BE2C (cell line): Measurements from ENCODE around the gene TUBA3C.

Source experiments
- DNase-seq: peaks from one replicate; pipeline ENCODE4 v3.0.0-alpha.2; 2020
- H3K27me3 ChIP-seq: fragments of 250-450 bp; sonication (Bioruptor Pico); 2 replicates; pipeline ENCODE4 v1.5.1; 2020; ENCODE audit warnings: mild to moderate bottlenecking
- H3K36me3 ChIP-seq: fragments of 250-450 bp; sonication (Bioruptor Pico); 2 replicates; pipeline ENCODE4 v1.5.1; 2020; ENCODE audit warnings: mild to moderate bottlenecking
- H3K4me1 ChIP-seq: fragments of 250-450 bp; sonication (Bioruptor Pico); 2 replicates; pipeline ENCODE4 v1.5.1; 2020
- H3K4me3 ChIP-seq: 2 replicates; pipeline ENCODE4 v1.5.1; 2011; ENCODE audit warnings: low read depth, low read length
- H3K9me3 ChIP-seq: fragments of 250-450 bp; sonication (Bioruptor Pico); 2 replicates; pipeline ENCODE4 v1.5.1; 2020
- CTCF ChIP-seq: IDR thresholded peaks from 2 replicates; pipeline ENCODE4 v1.5.1; 2012; ENCODE audit warnings: mild to moderate bottlenecking, low read depth, low read length

TUBA3C gene

GRCh38 chr13:19173752-19174151 is 7.9 kb downstream of the TUBA3C start:
- Histone ChIP-seq H3K27me3 (no peaks in the 10 kb centered on the region), H3K36me3 (no peaks in the 10 kb centered on the region), H3K4me1 (no peaks in the 10 kb centered on the region), H3K9me3 (no peaks in the 10 kb centered on the region), H3K4me3 (no peak overlapping the region)
- no peak for DNase-seq
- no peak for TF ChIP-seq CTCF

GRCh38 chr13:19172647-19173030 is 9.0 kb downstream of the TUBA3C start:
- no peak for DNase-seq
- H3K27me3 ChIP-seq = no peaks in the 10 kb centered on the region
- no peaks in the 10 kb centered on the region for H3K36me3 ChIP-seq
- no peaks in the 10 kb centered on the region for H3K9me3 ChIP-seq
- no peaks in the 10 kb centered on the region for H3K4me1 ChIP-seq
- no peak overlapping the region for H3K4me3 ChIP-seq
- TF ChIP-seq CTCF = no peak

- no peak for TF ChIP-seq CTCF
- no peak overlapping the region for H3K4me3 ChIP-seq
- H3K9me3 ChIP-seq = no peaks in the 10 kb centered on the region
- H3K4me1 ChIP-seq = no peaks in the 10 kb centered on the region
- no peak for DNase-seq
- H3K36me3 ChIP-seq = no peaks in the 10 kb centered on the region
- H3K27me3 ChIP-seq = no peaks in the 10 kb centered on the region
Measured at GRCh38 chr13:19172007-19172646, 9.5 kb downstream of the TUBA3C start.

- TF ChIP-seq CTCF = no peak
- DNase-seq = no peak
Measured at GRCh38 chr13:19171563-19171962, 10.1 kb downstream of the TUBA3C start.

GRCh38 chr13:19169991-19170390 is 11.6 kb downstream of the TUBA3C start:
- no peaks in the 10 kb centered on the region for H3K9me3 ChIP-seq
- H3K36me3 ChIP-seq = no peaks in the 10 kb centered on the region
- DNase-seq = no peak
- no peaks in the 10 kb centered on the region for H3K27me3 ChIP-seq
- no peaks in the 10 kb centered on the region for H3K4me1 ChIP-seq
- no peak for TF ChIP-seq CTCF
- H3K4me3 ChIP-seq = no peak overlapping the region

More at GRCh38 chr13:19171563-19171962, 10.1 kb downstream of the TUBA3C start:
- Histone ChIP-seq H3K9me3 (no peaks in the 10 kb centered on the region), H3K36me3 (no peaks in the 10 kb centered on the region), H3K4me3 (no peak overlapping the region), H3K27me3 (no peaks in the 10 kb centered on the region), H3K4me1 (no peaks in the 10 kb centered on the region)

GRCh38 chr13:19169496-19169895 is 12.1 kb downstream of the TUBA3C start:
- no peaks in the 10 kb centered on the region for H3K4me1 ChIP-seq
- no peak for TF ChIP-seq CTCF
- H3K9me3 ChIP-seq = no peaks in the 10 kb centered on the region
- no peaks in the 10 kb centered on the region for H3K36me3 ChIP-seq
- H3K27me3 ChIP-seq = no peaks in the 10 kb centered on the region
- H3K4me3 ChIP-seq = no peak overlapping the region
- DNase-seq = no peak
